HG03342 (cell line): ENCODE data around the gene LAMA2.

Experiments used
- ATAC-seq: cut with Tn5 transposase; IDR thresholded peaks from one replicate; pipeline ENCODE4 v1.9.1; 2021; ENCODE audit warnings: mild to moderate bottlenecking, moderate library complexity; ENCODE audit not compliant: unreplicated experiment

LAMA2 gene

GRCh38 chr6:128899341-128900050 lies 16.6 kb downstream of the LAMA2 start:
- ATAC-seq, result no peak

GRCh38 chr6:128903715-128904114 lies 20.8 kb downstream of the LAMA2 start:
- no peak for ATAC-seq

DNA sequence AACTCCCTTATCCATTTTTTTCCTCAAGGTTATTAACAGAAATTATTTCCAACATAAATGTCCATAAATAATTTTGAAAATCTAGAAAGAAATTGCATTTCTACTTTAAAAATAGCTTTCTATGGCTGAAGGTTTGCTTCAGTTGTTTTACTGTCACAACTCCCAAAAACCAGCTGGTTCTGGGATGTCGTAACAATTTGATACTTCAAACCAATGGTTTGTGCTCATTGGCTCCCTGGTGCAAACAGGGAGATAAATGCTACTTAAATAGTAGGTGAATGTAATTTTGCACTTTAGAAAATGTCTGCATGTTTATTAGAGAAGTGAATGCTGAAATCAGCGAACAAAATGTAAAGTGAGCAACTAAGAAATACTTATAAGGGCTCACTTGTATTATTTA lies 31.1 kb downstream of the LAMA2 start:
- ATAC-seq, result no peak

DNA sequence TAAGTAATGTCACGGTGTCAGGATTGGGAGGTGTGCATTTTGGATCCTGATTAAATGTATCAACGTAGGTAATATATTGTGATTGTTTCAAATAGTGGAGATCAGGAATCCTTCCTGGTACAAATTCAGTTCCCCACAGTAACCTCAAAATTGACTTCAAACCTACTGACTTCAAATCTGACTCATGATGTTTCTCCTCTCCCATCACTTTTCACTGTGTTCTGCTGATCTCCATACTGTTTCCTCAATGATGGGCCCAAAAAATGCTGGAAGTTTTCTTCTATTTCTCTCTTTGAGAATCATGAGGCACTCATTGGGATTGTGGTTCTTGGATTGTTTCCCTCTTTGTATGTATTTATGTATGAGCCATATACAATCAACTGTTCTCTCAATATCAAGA lies 35.9 kb downstream of the LAMA2 start:
- no peak for ATAC-seq

DNA sequence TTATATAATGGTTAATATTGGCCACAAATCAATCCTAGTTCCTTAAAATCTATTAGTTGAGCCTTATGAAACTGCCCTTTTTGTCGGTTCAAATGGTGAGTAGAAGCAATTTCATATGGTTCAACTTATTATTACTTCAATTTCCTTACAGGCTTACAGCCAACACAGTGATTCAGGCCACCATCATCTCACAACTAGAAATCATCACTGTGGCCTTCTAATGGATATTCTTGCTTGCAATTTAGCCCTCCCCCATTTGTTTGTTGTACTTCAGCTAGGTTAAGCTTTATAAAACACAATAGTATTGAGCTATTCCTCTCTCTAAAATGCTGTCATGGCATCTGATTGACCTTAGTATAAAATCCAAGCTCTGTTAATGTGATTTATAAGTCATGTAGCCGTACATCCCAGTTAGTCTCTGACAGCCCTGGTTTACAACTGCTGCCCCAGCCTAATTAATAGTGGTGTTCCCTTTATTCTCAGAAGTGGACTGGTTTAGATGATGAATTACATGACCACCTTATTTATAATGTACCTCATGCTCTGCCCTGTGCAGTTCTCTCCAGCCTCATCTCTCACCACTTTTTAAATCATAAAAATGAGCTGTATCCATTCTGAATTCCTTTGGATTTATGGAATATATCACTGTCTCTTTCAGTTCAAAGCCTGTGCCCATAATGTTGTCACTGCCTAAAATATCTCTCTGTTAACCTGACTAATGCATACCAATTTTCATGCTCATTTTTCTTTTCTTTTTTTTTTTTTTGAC lies 36.7 kb downstream of the LAMA2 start:
- ATAC-seq, result no peak

GRCh38 chr6:128925765-128926164 lies 42.8 kb downstream of the LAMA2 start:
- no peak for ATAC-seq

DNA sequence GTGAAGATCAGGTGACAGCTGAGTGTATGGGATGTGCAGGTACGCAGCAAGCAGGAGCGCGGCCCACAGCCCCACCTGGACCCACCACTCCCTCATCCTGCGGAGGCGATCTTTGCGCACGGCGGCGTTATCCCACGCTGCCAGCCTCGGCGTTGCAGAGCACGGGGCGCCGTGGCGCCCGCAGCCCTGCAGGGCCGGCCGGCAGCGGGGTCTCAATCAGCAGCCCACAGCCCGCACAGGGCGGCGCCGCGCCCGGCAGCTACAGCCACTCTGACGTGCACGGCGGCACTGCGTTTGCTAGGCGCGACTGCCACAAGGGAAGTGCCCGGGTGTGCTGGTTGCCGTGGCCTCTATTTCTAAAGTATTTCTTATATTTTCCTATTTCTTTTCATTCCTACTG lies 46.9 kb downstream of the LAMA2 start:
- ATAC-seq, result no peak

DNA sequence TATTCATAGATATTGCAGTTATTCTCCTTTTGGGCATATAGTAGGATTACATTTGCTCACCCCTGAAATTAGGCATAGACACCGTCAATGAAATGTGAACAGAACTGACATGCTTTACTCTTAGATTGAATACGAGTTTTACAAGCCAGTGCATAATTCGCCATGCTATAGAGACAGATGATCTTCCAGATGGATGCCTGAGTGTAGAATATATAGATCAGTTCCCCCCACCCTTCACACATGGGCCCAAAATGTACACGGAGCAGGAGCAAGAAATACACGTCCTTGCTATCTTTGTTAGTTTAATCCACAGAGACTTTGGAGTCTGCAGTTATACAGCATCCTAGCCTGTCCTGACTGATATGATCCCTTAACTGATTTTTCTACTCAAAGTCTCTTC lies 47.4 kb downstream of the LAMA2 start:
- no peak for ATAC-seq

DNA sequence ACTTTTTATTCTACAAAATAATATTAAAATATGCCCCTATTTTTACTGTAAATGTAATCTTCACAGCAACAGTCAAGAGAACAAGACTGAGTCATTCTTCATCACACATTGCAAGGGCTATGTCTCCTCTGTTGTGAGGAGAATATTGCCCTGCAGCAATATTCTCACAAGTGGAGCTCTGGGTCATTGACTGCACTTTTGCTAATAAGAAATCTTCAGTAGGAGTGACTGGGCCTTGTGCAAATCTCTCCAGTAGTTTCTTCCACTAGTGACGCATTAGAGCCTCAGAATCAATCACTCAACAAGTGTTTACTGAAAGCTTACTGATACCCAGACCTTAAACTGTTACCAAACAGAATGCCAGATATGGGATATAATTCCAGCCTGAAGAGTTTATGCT lies 49.1 kb downstream of the LAMA2 start:
- ATAC-seq, result no peak

DNA sequence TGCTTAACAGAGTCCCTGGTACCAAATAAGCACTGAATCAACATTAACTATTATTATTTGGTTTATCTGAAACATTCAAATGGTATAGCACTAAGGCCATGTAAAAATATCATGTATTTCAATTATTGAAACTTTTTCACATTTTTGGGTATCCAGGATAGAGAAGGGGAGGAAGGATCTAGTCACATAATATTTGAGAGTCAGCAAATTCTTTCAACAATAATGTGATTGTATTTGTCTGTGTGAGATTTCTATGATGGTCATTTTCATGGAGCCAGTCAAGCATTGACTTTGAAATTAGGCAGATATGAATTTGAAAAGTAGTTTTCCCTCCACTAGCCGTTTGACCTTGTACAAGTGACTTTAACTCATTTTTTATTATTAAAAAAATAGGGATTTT lies 67.9 kb downstream of the LAMA2 start:
- no peak for ATAC-seq

DNA sequence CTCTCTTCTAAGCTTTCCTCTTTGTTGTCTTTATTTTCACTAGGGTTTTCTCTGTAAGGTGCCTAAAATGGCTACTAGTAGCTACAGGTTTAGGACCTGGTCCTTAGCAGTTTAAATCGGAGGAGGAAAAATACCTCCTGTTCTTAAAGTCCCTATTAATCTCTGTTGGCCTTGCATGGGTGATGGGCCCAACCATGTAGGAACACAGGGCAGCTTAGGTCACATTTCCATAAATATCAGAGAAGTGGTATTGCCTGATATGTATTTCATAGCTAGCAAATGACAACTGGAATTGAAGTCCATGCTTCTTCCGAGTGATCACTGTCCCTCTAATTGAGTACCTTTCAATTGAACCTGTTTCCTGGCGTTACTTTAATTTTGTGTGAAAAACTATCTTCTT lies 70.0 kb downstream of the LAMA2 start:
- ATAC-seq, result no peak

DNA sequence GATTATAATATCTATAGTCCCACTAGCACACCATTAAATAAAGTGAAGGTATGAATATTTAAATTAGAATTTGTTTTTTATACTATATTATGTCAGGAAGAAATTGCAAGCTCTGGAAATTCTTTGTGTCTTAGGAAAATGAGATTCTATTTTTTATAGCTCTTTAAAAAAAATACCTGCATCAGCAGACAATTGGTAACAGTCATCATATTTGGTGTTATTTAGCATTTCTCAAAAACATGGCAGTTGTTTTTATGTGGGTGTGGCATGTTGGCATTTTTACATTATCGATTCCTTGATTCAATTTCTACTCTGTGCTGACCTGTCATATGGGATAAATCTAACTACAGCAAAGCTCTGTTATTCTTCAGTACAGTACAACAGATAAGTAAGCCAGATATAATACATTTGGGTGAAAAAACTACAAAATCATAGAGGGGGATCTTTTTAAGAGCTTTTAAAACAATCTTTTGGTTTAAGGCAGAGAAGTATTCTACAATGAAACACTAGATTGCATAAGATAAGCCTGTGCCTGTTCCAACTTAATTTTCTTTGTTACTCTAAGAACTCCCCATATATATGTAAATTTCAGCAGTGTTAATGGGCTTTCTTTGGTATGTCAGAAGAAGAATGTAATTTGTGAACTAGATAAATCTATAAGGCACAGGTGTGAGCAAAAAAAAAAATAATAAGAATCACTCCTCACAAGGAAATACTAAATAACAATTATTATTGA lies 71.5 kb downstream of the LAMA2 start:
- ATAC-seq, result no peak

DNA sequence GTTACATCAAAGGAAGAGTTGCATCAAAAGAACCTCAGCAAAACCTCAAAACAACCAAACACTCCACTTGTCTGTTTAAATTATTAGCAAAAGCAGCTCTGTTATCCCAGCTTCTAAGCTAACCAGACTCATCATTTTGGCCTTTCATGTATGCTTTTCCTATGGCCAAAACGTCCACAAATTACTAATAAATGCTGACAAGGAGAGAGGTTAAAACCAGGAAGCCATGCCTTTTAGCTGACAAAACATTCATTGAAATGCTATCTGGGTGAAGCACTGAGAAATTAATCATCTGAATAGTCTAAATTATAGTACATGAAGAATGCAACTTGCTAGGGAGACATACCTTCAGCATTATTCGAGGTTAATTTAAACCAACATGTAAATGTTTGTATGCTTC lies 80.6 kb downstream of the LAMA2 start:
- no peak for ATAC-seq

DNA sequence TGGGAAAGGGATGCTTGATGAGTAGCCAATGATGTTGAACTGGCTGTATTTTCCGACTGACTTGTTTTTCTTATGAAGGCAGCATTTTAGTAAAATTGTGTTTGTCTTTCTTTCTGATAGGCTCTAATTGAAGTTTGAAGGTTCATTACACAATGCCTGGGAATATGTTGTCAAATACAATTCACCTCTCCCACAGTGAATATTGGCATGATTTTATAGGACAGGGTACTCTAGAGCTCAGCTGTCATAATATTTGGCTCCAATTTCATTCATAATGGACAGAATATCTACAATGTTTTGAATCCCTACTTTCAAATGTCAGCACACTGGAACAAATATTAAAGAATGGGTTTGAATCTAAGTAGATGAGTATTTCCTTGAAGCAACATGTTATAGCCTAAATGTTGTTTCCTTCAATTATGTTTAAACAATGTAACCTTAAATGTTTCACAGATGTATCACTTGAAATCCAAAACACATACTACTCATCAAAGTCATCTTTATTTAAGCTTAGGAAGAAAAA lies 81.4 kb downstream of the LAMA2 start:
- no peak for ATAC-seq

- ATAC-seq, result no peak
Measured at GRCh38 chr6:128964771-128965170, 81.8 kb downstream of the LAMA2 start.

DNA sequence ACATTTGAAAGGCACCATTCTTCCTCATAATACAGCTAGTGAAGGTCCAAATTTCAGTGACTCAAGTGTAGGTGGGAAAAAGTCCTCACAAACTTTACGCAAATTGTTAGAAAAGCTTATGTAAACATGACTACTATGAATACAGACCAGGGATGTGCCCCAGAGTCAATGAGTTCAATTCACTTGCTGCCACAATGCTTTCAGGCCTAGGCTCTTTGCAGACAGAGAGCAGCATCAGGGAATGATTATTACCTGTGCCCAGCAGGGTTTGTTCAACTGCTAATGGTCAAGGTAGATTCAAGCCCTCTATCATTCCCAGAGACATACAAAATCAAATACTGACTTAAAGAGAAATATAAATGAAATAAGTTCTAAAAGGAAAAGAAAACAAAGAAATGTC lies 84.0 kb downstream of the LAMA2 start:
- no peak for ATAC-seq

GRCh38 chr6:128979071-128979470 lies 96.1 kb downstream of the LAMA2 start:
- no peak for ATAC-seq

DNA sequence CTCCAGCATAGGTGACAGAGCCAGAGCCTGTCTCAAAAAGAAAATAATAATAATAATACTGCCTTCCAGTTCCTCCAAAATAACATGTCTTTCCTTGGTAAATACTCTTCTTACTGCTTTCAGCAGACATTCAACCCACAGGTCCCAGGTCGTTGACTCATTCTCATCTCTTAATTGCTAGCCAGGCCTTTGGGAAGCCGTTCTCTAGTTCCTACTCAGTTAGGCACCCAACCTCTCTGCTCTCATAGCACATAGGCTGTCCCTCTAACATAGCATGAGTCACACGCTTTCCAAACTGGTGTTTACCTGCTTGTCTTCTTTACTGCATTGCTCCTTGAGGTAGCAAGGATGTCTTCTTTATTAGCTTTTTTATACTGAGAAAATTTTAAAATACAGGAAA lies 98.8 kb downstream of the LAMA2 start:
- no peak for ATAC-seq

DNA sequence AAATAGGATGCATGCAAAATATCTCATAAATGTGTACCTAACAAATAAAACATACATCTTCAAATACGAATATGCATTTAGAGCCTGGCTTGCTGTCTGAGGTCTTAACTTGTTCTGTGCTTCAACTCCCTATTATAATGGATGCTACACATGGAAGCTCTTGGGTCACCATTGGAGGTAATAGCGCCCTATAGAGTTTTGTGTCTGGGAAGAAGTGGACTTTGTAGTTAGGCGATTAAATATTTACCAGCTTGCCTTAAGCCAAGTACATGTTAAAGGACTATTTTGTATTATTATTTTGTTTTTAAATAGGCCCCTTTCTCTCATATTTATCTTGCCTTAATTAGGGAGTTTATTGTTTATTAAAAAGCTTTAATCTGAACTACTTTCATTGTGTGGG lies 107.4 kb downstream of the LAMA2 start:
- ATAC-seq, result no peak

DNA sequence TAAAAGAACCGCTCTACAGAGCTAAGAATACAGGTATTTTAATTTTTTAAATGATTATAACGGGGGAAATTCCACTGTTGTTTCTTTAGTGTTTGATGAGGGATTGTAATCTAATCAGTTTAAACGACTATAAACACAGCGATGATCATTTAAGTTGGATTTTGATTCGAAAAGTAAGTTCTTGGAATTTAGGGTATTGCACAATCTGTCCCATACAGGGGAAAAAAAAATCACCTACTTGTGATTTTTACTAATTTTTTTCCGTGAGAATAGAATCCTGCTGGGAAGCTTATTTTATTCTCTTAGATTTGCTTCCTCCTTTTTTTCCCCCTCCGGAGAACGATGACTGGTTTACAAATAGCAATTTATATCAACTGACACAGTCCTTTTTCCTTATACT lies 108.0 kb downstream of the LAMA2 start:
- ATAC-seq, result no peak

DNA sequence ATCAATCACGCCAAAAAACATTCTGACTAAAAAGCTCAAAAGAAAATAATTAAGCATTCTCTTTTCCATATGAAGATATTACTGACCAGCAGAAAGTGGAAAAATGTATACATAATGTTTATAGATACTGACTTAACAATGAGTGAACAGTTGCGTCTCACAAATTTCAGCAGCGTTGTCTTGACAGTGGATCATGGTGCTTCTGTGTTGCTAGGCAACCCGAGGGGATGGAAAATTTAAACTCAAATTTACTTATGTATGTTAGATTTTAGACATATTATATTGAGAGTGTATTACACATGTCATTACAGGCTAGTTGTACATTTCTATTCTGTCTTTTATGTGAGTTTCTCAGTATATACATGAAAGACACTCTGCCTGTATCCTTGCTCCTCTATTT lies 110.2 kb downstream of the LAMA2 start:
- ATAC-seq, result no peak

DNA sequence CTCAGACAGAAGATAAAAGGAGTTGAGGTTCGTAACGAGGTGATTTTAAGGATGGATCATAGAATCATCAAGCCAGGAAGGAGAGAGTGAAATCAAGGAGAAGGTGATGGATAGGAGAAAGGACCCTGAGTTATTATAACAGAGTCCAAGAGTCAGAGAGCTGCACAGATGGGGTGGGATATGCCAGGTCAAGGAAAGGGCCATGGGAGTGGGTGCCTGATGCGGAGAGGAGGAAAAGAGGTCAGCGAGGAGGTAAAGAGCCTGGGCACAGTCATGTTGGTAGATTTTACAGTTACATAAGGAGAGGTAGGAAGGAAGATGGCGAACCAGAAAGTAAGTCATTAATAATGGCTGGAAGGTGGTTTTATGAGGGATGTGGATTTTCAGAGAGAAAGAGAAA lies 114.9 kb downstream of the LAMA2 start:
- ATAC-seq, result no peak
